ENCODE data around the gene MATCAP1. TPM values are rescaled to one million over a fixed set of nuclear protein-coding genes. Genes with fewer than 3 reads are reported as not detected.

The MATCAP1 gene
- total and polyA plus RNA-seq, 2 of the 13 experiments (the other 11 are each of a cell fraction or from before 2014, with no cell fraction given), result 11.2 to 24.5 TPM

- TF ChIP-seq ZNF710 (CRISPR knock-in tag; IDR thresholded peaks at IDR 0.05; ENCODE audit: borderline replicate concordance) (peak; percentile 32; the same call in 1 of the 2 replicates), ZNF274 (CRISPR knock-in tag; IDR thresholded peaks at IDR 0.05) (no peak), ZNF256 (CRISPR knock-in tag; conservative IDR thresholded peaks at IDR 0.05) (no peak), TCF7 (IDR thresholded peaks at IDR 0.05; ENCODE audit: low read depth) (no peak), PHF21A (CRISPR knock-in tag; IDR thresholded peaks at IDR 0.05) (no peak; the same call in 1 of the 2 replicates), POGK (CRISPR knock-in tag; conservative IDR thresholded peaks at IDR 0.05) (peak; percentile 91), ZNF782 (CRISPR knock-in tag; IDR thresholded peaks at IDR 0.05; ENCODE audit: borderline replicate concordance) (peak; percentile 68; the same call in 1 of the 2 replicates), TBP (CRISPR knock-in tag; IDR thresholded peaks at IDR 0.05) (0 out of 2 replicates have a peak, but pooled peaks have one; percentile 82), ZSCAN25 (CRISPR knock-in tag; IDR thresholded peaks at IDR 0.05) (no peak), ZNF10 (CRISPR knock-in tag; IDR thresholded peaks at IDR 0.05; ENCODE audit: borderline replicate concordance, low read depth) (no peak), ZBTB8A (CRISPR knock-in tag; IDR thresholded peaks at IDR 0.05; ENCODE audit: borderline replicate concordance, low read depth) (no peak), MZF1 (CRISPR knock-in tag; IDR thresholded peaks at IDR 0.05; ENCODE audit: borderline replicate concordance) (no peak), HMGA1 (CRISPR knock-in tag; conservative IDR thresholded peaks at IDR 0.05) (no peak), TEAD2 (CRISPR knock-in tag; IDR thresholded peaks at IDR 0.05) (no peak), SOX6 (IDR thresholded peaks at IDR 0.05) (no peak), SOX6 (CRISPR knock-in tag; IDR thresholded peaks at IDR 0.05) (peak; percentile 15; the same call in 1 of the 2 replicates), ZNF800 (CRISPR knock-in tag; IDR thresholded peaks at IDR 0.05) (peak; percentile 93), ATM (IDR thresholded peaks at IDR 0.05; ENCODE audit: borderline replicate concordance) (no peak), HNRNPK (IDR thresholded peaks at IDR 0.05; ENCODE audit: low read depth, low read length, poor library complexity, severe bottlenecking) (peak; percentile 86)
- TF ChIP-seq, protein P1, sequence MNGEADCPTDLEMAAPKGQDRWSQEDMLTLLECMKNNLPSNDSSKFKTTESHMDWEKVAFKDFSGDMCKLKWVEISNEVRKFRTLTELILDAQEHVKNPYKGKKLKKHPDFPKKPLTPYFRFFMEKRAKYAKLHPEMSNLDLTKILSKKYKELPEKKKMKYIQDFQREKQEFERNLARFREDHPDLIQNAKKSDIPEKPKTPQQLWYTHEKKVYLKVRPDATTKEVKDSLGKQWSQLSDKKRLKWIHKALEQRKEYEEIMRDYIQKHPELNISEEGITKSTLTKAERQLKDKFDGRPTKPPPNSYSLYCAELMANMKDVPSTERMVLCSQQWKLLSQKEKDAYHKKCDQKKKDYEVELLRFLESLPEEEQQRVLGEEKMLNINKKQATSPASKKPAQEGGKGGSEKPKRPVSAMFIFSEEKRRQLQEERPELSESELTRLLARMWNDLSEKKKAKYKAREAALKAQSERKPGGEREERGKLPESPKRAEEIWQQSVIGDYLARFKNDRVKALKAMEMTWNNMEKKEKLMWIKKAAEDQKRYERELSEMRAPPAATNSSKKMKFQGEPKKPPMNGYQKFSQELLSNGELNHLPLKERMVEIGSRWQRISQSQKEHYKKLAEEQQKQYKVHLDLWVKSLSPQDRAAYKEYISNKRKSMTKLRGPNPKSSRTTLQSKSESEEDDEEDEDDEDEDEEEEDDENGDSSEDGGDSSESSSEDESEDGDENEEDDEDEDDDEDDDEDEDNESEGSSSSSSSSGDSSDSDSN (CRISPR knock-in tag; IDR thresholded peaks at IDR 0.05), result peak; percentile 81; the same call in 1 of the 2 replicates
Measured at GRCh38 chr16:67155295-67156142, 28.2 kb downstream of the MATCAP1 start (continued).

Measured in HepG2 (cell line).